GM15510 (cell line): ENCODE data around the gene HIVEP1.

ENCODE experiments used
- POLR2A ChIP-seq: IDR thresholded peaks from 3 replicates; pipeline ENCODE4 v1.6.1; 2011; ENCODE audit warnings: borderline replicate concordance; ENCODE audit not compliant: insufficient read length; ENCODE audit errors: extremely low read depth

Gene HIVEP1

GRCh38 chr6:12008366-12009179, 3.5 kb upstream of the HIVEP1 start:
- TF ChIP-seq POLR2A = peak; percentile 66

- peak; percentile 18 for TF ChIP-seq POLR2A
Observed at GRCh38 chr6:12009180-12009685, 2.9 kb upstream of the HIVEP1 start.

GRCh38 chr6:12009876-12010634, 2.1 kb upstream of the HIVEP1 start:
- no peak for TF ChIP-seq POLR2A

- TF ChIP-seq POLR2A = peak; percentile 15
Observed at GRCh38 chr6:12010635-12011275, 1.4 kb upstream of the HIVEP1 start.

- peak; percentile 41 for TF ChIP-seq POLR2A
Observed at GRCh38 chr6:12011276-12012037, 655 bp upstream of the HIVEP1 start.

GRCh38 chr6:12012558-12013306, 620 bp downstream of the HIVEP1 start:
- TF ChIP-seq POLR2A = peak; percentile 45

- TF ChIP-seq POLR2A = no peak
Observed at GRCh38 chr6:12013307-12013719, 1.2 kb downstream of the HIVEP1 start.

GRCh38 chr6:12014027-12014872, 2.1 kb downstream of the HIVEP1 start:
- TF ChIP-seq POLR2A = no peak

GRCh38 chr6:12014873-12015149, 2.7 kb downstream of the HIVEP1 start:
- no peak for TF ChIP-seq POLR2A

- TF ChIP-seq POLR2A = no peak
Observed at GRCh38 chr6:12017263-12017662, 5.2 kb downstream of the HIVEP1 start.

GRCh38 chr6:12017876-12018401, 5.8 kb downstream of the HIVEP1 start:
- no peak for TF ChIP-seq POLR2A

- TF ChIP-seq POLR2A = no peak
Observed at GRCh38 chr6:12020187-12020791, 8.2 kb downstream of the HIVEP1 start.

- no peak for TF ChIP-seq POLR2A
Observed at GRCh38 chr6:12022481-12022880, 10.4 kb downstream of the HIVEP1 start.

GRCh38 chr6:12022953-12023388, 10.9 kb downstream of the HIVEP1 start:
- TF ChIP-seq POLR2A = no peak
